GM13977 (cell line): Measurements from ENCODE around the gene SLC25A42.

Experiments used
- DNase-seq: peaks from one replicate; pipeline ENCODE4 v3.0.0; 2012; ENCODE audit warnings: low spot score
- CTCF ChIP-seq: IDR thresholded peaks from 2 replicates; pipeline ENCODE4 v1.5.1; 2012; ENCODE audit warnings: mild to moderate bottlenecking, control low read depth; ENCODE audit not compliant: insufficient read depth; ENCODE audit errors: extremely low read depth, missing control alignments
- in situ Hi-C: fragments of 300-500 bp; cut with MboI; formaldehyde crosslinking; loops from one replicate; pipeline ENCODE4 v1.12.0; 2022; ENCODE audit warnings: low sequenced_read_pairs, low pct_unique_long_range_greater_than_20kb, mixed read lengths, inconsistent platforms; ENCODE audit not compliant: unreplicated experiment

SLC25A42 gene

GRCh38 chr19:19159534-19159933, 95.7 kb downstream of the SLC25A42 start:
- DNase-seq: no peak
- in situ Hi-C loops: loop anchor here (25.0 kb wide), 1 partner anchor 328 kb away; no protein-coding TSS in a partner anchor
- TF ChIP-seq CTCF: no peak

GRCh38 chr19:19160461-19161035, 96.8 kb downstream of the SLC25A42 start:
- in situ Hi-C loops: loop anchor here (25.0 kb wide), 1 partner anchor 327 kb away; no protein-coding TSS in a partner anchor
- peak; percentile 77 for DNase-seq
- no peak for TF ChIP-seq CTCF

- in situ Hi-C loops: loop anchor here (25.0 kb wide), 1 partner anchor 325 kb away; no protein-coding TSS in a partner anchor
- no peak for DNase-seq
- TF ChIP-seq CTCF: no peak
Observed at GRCh38 chr19:19162495-19162894, 98.7 kb downstream of the SLC25A42 start.
